ENCODE data around the gene ASB15. TPM values are rescaled to one million over a fixed set of nuclear protein-coding genes. Genes with fewer than 3 reads are reported as not detected.

Gene ASB15
- total and polyA plus RNA-seq, 2 donors from 2014 or later: 1.8 TPM; not detected in 1

GRCh38 chr7:123637878-123638277, 36.3 kb downstream of the ASB15 start:
- no peaks in the 10 kb centered on the region for H3K9me3 ChIP-seq (ENCODE audit: control insufficient read depth in 2 of 3, insufficient read depth in 1 of 3, low read length in 3 of 3)
- no peaks in the 10 kb centered on the region for H3K36me3 ChIP-seq (ENCODE audit: control insufficient read depth in 2 of 3, insufficient read depth in 3 of 3, low read length in 3 of 3)
- no peak overlapping the region for H3K4me3 ChIP-seq (ENCODE audit: low read length in 3 of 3)
- FAIRE-seq (no peak), DNase-seq (no peak)
- intact Hi-C loops (cut with DNase I): no loop called here
- H3K9ac ChIP-seq (ENCODE audit: low read length in 3 of 3): no peak overlapping the region
- no peak overlapping the region for H3K27ac ChIP-seq (ENCODE audit: low read depth in 2 of 2, low read length in 2 of 2)
- H3K27me3 ChIP-seq (ENCODE audit: control insufficient read depth, insufficient read depth, low read length): no peaks in the 10 kb centered on the region
- TF ChIP-seq, protein P1, sequence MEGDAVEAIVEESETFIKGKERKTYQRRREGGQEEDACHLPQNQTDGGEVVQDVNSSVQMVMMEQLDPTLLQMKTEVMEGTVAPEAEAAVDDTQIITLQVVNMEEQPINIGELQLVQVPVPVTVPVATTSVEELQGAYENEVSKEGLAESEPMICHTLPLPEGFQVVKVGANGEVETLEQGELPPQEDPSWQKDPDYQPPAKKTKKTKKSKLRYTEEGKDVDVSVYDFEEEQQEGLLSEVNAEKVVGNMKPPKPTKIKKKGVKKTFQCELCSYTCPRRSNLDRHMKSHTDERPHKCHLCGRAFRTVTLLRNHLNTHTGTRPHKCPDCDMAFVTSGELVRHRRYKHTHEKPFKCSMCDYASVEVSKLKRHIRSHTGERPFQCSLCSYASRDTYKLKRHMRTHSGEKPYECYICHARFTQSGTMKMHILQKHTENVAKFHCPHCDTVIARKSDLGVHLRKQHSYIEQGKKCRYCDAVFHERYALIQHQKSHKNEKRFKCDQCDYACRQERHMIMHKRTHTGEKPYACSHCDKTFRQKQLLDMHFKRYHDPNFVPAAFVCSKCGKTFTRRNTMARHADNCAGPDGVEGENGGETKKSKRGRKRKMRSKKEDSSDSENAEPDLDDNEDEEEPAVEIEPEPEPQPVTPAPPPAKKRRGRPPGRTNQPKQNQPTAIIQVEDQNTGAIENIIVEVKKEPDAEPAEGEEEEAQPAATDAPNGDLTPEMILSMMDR (IDR thresholded peaks at IDR 0.05; ENCODE audit: borderline replicate concordance, extremely low read depth, insufficient read depth): no peak
- no peaks in the 10 kb centered on the region for H3K4me1 ChIP-seq (ENCODE audit: control insufficient read depth in 2 of 3, insufficient read depth in 2 of 3, low read depth in 1 of 3, low read length in 3 of 3)

DNA sequence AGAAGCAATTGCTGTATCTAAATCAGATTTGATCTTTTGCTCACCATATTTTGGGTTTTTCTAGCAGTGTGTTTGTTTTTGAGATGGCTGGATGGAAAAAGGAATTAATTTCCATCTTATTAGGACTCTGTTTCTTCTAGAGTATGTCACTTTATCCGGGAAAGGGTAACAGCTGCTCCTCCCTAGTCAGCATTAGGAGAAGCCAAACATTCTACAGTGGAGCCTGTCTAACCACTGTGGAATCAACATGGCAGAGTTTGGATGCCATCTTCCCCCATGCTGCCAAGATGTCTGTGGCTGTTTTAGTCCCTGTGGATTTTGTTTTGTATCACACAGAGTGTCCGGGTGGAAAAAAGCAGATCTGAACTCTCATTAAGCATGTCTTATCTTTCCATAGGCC, 38.0 kb downstream of the ASB15 start:
- Histone ChIP-seq H3K36me3 (ENCODE audit: control insufficient read depth in 2 of 3, insufficient read depth in 3 of 3, low read length in 3 of 3) (no peaks in the 10 kb centered on the region), H3K4me1 (ENCODE audit: control insufficient read depth in 2 of 3, insufficient read depth in 2 of 3, low read depth in 1 of 3, low read length in 3 of 3) (peaks cover 0 to 2% (median 0%) of the 10 kb centered on the region in 3 donors), H3K9me3 (ENCODE audit: control insufficient read depth in 2 of 3, insufficient read depth in 1 of 3, low read length in 3 of 3) (no peaks in the 10 kb centered on the region), H3K27me3 (ENCODE audit: control insufficient read depth, insufficient read depth, low read length) (no peaks in the 10 kb centered on the region), H3K9ac (ENCODE audit: low read length in 3 of 3) (no peak overlapping the region), H3K27ac (ENCODE audit: low read depth in 2 of 2, low read length in 2 of 2) (no peak overlapping the region), H3K4me3 (ENCODE audit: low read length in 3 of 3) (no peak overlapping the region)
- FAIRE-seq (no peak), DNase-seq (no peak)
- intact Hi-C loops (cut with DNase I): no loop called here
- TF ChIP-seq, protein P1 (IDR thresholded peaks at IDR 0.05; ENCODE audit: borderline replicate concordance, extremely low read depth, insufficient read depth): no peak

DNA sequence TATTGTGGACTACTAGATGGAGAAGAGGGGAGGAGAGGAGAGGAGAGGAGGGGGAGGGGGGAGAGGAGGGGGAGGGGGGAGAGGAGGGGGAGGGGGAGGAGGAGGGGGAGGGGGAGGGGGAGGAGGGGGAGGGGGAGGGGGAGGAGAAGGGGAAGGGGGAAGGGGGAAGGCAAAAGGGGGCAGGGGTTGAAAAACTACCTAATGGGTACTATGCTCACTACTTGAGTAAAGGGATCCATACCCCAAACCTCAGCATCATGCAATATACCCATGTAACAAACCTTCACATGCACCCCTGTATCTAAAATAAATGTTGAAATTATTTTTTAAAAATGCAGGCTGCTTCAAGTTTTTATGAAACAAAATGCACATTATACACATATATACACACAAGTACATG, 39.0 kb downstream of the ASB15 start:
- TF ChIP-seq, protein P1 (IDR thresholded peaks at IDR 0.05; ENCODE audit: borderline replicate concordance, extremely low read depth, insufficient read depth): no peak
- FAIRE-seq (no peak), DNase-seq (no peak)
- Histone ChIP-seq H3K27me3 (ENCODE audit: control insufficient read depth, insufficient read depth, low read length) (no peaks in the 10 kb centered on the region), H3K36me3 (ENCODE audit: control insufficient read depth in 2 of 3, insufficient read depth in 3 of 3, low read length in 3 of 3) (no peaks in the 10 kb centered on the region), H3K4me1 (ENCODE audit: control insufficient read depth in 2 of 3, insufficient read depth in 2 of 3, low read depth in 1 of 3, low read length in 3 of 3) (peaks cover 0 to 2% (median 0%) of the 10 kb centered on the region in 3 donors), H3K27ac (ENCODE audit: low read depth in 2 of 2, low read length in 2 of 2) (no peak overlapping the region), H3K4me3 (ENCODE audit: low read length in 3 of 3) (no peak overlapping the region), H3K9ac (ENCODE audit: low read length in 3 of 3) (no peak overlapping the region), H3K9me3 (ENCODE audit: control insufficient read depth in 2 of 3, insufficient read depth in 1 of 3, low read length in 3 of 3) (no peaks in the 10 kb centered on the region)
- intact Hi-C loops (cut with DNase I): no loop called here

DNA sequence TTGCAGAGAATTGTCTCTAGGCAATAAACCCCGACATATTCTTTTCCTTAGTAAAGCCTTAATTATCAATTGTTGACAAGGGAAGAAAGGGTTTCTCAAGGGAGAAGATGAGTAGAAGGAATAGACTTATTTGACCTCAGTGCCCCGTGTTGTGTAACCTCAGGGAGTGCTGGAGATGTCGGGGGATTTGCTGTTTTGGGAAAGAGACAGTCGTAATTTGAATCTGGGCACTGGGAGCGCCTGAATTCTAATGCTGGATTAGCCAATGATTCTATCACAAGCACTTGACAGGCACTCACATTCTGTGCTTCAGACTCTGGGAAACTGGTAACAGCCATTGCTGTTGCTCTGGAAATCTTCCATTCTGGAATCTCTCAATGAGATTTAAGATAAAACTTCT, 40.3 kb downstream of the ASB15 start:
- H3K9ac ChIP-seq (ENCODE audit: low read length in 3 of 3): no peak overlapping the region
- no peak for DNase-seq
- FAIRE-seq: no peak
- H3K4me3 ChIP-seq (ENCODE audit: low read length in 3 of 3): no peak overlapping the region
- TF ChIP-seq, protein P1 (IDR thresholded peaks at IDR 0.05; ENCODE audit: borderline replicate concordance, extremely low read depth, insufficient read depth): no peak
- peaks cover 0 to 2% (median 0%) of the 10 kb centered on the region in 3 donors for H3K4me1 ChIP-seq (ENCODE audit: control insufficient read depth in 2 of 3, insufficient read depth in 2 of 3, low read depth in 1 of 3, low read length in 3 of 3)
- H3K27me3 ChIP-seq (ENCODE audit: control insufficient read depth, insufficient read depth, low read length): no peaks in the 10 kb centered on the region
- no peaks in the 10 kb centered on the region for H3K9me3 ChIP-seq (ENCODE audit: control insufficient read depth in 2 of 3, insufficient read depth in 1 of 3, low read length in 3 of 3)
- no peaks in the 10 kb centered on the region for H3K36me3 ChIP-seq (ENCODE audit: control insufficient read depth in 2 of 3, insufficient read depth in 3 of 3, low read length in 3 of 3)
- intact Hi-C loops (cut with DNase I): no loop called here
- H3K27ac ChIP-seq (ENCODE audit: low read depth in 2 of 2, low read length in 2 of 2): no peak overlapping the region

All from kidney (tissue), 14 donors.